Parathyroid adenoma (tissue), 2 donors: ENCODE measurements around the gene SENP8.
A peak's percentile ranks its signal among the peaks of the same experiment; 100 is the strongest.

Experiments
- H2AFZ ChIP-seq: fragments of 300-600 bp; sonication (generic); one replicate; pipeline ENCODE4 v1.7.0; 2017; ENCODE audit warnings: antibody characterized with exemption, mild to moderate bottlenecking
- H3K27ac ChIP-seq: fragments of 300-600 bp; sonication (generic); one replicate; pipeline ENCODE4 v1.7.0; 2017
- H3K27me3 ChIP-seq: fragments of 300-600 bp; sonication (generic); one replicate; pipeline ENCODE4 v1.7.0; 2017; ENCODE audit warnings: low read length; ENCODE audit not compliant: control insufficient read depth, insufficient read depth
- H3K36me3 ChIP-seq: fragments of 300-600 bp; sonication (generic); one replicate; pipeline ENCODE4 v1.7.0; 2017; ENCODE audit warnings: low read length; ENCODE audit not compliant: control insufficient read depth, insufficient read depth
- H3K4me1 ChIP-seq: fragments of 300-600 bp; sonication (generic); one replicate; pipeline ENCODE4 v1.7.0; 2017; ENCODE audit warnings: control low read depth
- H3K4me2 ChIP-seq: fragments of 300-600 bp; sonication (generic); one replicate; pipeline ENCODE4 v1.7.0; 2017; ENCODE audit warnings: low read length
- H3K4me3 ChIP-seq: fragments of 300-600 bp; sonication (generic); one replicate; pipeline ENCODE4 v1.7.0; 2017; ENCODE audit warnings: low read depth, low read length
- H3K79me2 ChIP-seq: fragments of 300-600 bp; sonication (generic); one replicate; pipeline ENCODE4 v1.7.0; 2017; ENCODE audit warnings: control low read depth
- H3K9ac ChIP-seq: fragments of 300-600 bp; sonication (generic); one replicate; pipeline ENCODE4 v1.7.0; 2017; ENCODE audit warnings: mild to moderate bottlenecking
- H3K9me3 ChIP-seq: fragments of 300-600 bp; sonication (generic); one replicate; pipeline ENCODE4 v1.7.0; 2017; ENCODE audit warnings: low read length; ENCODE audit not compliant: control insufficient read depth
- TF ChIP-seq, protein P1 (sequence below): fragments of 300-600 bp; sonication (generic); IDR thresholded peaks from one replicate; pipeline ENCODE4 v1.7.0; 2017; ENCODE audit warnings: antibody characterized with exemption, mild to moderate bottlenecking
- donor health status: primary hyperparathyroidism.

SENP8 gene

DNA sequence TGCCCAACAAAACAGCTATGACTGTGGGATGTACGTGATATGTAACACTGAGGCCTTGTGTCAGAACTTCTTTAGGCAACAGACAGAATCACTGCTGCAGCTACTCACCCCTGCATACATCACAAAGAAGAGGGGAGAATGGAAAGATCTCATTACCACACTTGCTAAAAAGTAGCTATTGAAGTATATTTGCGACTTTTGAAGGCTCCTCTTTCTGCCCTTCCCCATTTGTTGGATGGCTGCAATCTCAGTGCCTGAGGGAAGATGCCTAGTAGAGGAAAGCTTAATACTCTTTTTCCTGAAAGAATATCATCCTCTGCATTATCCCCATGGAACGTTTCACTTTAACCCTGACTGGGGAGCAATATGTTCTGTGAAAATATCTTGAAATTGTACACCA, 21.9 kb downstream of the SENP8 start:
- H3K79me2 ChIP-seq: no peaks in the 10 kb centered on the region
- no peak overlapping the region for H3K9ac ChIP-seq
- no peaks in the 10 kb centered on the region for H3K4me1 ChIP-seq
- H3K36me3 ChIP-seq: no peaks in the 10 kb centered on the region
- no peak overlapping the region for H2AFZ ChIP-seq
- H3K4me2 ChIP-seq: no peak overlapping the region
- no peak overlapping the region for H3K4me3 ChIP-seq
- no peaks in the 10 kb centered on the region for H3K27me3 ChIP-seq
- TF ChIP-seq, protein P1, sequence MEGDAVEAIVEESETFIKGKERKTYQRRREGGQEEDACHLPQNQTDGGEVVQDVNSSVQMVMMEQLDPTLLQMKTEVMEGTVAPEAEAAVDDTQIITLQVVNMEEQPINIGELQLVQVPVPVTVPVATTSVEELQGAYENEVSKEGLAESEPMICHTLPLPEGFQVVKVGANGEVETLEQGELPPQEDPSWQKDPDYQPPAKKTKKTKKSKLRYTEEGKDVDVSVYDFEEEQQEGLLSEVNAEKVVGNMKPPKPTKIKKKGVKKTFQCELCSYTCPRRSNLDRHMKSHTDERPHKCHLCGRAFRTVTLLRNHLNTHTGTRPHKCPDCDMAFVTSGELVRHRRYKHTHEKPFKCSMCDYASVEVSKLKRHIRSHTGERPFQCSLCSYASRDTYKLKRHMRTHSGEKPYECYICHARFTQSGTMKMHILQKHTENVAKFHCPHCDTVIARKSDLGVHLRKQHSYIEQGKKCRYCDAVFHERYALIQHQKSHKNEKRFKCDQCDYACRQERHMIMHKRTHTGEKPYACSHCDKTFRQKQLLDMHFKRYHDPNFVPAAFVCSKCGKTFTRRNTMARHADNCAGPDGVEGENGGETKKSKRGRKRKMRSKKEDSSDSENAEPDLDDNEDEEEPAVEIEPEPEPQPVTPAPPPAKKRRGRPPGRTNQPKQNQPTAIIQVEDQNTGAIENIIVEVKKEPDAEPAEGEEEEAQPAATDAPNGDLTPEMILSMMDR: no peak
- H3K9me3 ChIP-seq: no peaks in the 10 kb centered on the region
- H3K27ac ChIP-seq: no peak overlapping the region

DNA sequence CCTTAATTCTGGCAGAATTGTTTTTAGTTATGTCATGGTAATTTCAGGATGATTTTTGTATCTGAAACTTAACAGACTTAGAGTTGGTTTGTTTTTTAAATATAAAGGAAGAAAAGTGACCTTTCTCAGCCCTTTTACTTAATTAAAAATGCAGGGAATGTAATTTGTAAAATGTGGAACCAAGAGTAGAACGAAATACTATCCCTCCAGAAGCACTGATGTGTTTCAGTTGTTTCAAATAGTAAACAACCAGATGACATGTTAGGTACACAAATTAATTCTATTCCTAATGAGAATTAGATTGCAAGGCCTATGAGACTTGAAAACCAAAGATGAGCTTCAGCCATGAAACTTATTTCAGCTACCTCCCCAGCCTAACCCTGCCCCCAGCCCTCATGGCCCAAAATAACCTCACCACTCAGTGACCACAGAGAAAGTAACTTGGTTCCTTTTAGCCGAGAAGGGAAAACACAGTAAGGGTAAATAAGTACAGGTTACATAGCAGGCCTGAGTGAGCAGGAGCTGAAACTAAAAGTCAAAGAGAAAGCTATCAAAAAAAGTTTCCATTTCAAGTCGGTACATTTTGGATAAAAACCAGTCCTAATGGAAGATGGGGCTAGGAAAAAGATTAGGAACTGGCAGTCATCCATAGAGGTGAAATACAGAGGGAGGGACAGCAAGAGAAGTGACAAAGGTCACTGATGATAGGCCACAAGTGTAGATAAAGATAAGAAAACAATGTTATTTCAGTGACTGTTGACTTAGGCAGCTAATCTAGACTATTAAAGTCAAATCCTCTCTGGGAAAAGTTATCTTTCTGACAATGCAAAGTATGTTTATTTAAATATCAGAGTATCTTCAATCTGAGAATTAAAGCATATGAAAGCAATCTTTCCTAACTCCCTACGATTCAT, 23.2 kb downstream of the SENP8 start:
- Histone ChIP-seq H3K27ac (peak overlapping the region; percentile 44), H3K9ac (no peak overlapping the region), H3K36me3 (no peaks in the 10 kb centered on the region), H3K27me3 (no peaks in the 10 kb centered on the region), H3K4me3 (no peak overlapping the region), H3K4me1 (no peaks in the 10 kb centered on the region), H3K79me2 (no peaks in the 10 kb centered on the region), H3K9me3 (no peaks in the 10 kb centered on the region), H3K4me2 (no peak overlapping the region), H2AFZ (no peak overlapping the region)
- TF ChIP-seq, protein P1: no peak

DNA sequence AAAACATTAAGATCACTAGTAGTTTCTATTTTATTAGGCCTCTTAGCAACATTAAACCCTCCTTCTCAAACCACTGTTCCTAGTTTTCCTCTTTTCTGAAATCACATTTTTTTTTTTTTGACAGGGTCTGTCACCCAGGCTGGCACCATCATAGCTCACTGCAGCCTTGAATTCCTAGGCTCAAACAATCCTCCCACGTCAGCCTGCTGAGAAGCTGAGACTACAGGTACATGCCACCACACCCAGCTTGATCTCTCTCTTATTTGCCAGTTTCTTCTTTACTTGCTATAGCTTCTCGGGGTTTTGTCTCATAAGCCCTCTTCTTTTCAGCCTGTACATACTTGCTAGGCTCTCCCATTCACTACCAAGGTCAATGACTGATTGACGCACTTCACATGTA, 28.0 kb downstream of the SENP8 start:
- H3K27ac ChIP-seq: no peak overlapping the region
- TF ChIP-seq, protein P1: no peak
- H2AFZ ChIP-seq: no peak overlapping the region
- H3K9me3 ChIP-seq: no peaks in the 10 kb centered on the region
- H3K4me3 ChIP-seq: no peak overlapping the region
- H3K79me2 ChIP-seq: no peaks in the 10 kb centered on the region
- H3K36me3 ChIP-seq: no peaks in the 10 kb centered on the region
- H3K27me3 ChIP-seq: no peaks in the 10 kb centered on the region
- H3K4me2 ChIP-seq: no peak overlapping the region
- H3K4me1 ChIP-seq: no peaks in the 10 kb centered on the region
- H3K9ac ChIP-seq: no peak overlapping the region

DNA sequence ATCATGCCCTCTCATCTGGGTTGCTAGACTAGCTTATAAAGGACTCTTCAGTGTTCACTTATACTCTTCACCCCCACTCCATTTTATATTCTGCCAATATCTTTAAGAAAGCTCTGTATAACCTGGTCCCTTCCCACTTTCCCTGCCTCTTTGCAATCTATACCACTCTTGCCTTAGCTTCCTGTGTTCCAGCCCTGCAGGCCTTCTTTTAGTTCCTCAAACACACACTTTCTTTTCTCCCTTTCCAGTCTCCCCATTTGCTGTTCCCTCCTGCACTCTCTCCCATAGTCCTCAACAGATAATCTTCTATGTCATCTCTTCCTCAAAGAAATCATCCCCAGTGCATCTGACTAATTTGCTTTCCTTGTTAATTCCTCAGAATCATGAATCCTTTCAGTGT, 28.7 kb downstream of the SENP8 start:
- Histone ChIP-seq H3K79me2 (no peaks in the 10 kb centered on the region), H3K27ac (no peak overlapping the region), H3K9me3 (no peaks in the 10 kb centered on the region), H3K9ac (no peak overlapping the region), H2AFZ (no peak overlapping the region), H3K4me3 (no peak overlapping the region), H3K4me2 (no peak overlapping the region), H3K36me3 (no peaks in the 10 kb centered on the region), H3K27me3 (no peaks in the 10 kb centered on the region), H3K4me1 (no peaks in the 10 kb centered on the region)
- TF ChIP-seq, protein P1: no peak

DNA sequence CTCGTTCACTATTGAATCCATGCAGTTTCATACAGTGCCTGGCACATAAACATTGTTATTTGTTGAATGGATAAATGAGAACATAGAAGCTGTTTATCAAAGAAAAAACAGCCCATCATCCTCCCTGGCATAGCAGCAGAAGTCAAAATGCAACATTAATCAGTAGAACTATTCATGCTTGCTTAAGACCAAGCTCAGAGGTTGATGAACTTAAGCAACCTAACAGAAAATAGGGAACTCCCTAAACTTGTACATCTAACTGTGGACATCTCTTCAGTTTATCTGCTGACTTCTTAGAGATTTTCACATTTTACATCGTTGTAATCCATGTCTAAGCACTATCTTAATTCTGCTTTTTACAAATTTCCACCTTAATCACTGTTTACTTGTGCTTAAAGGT, 29.2 kb downstream of the SENP8 start:
- Histone ChIP-seq H2AFZ (no peak overlapping the region), H3K27ac (no peak overlapping the region), H3K9ac (no peak overlapping the region), H3K79me2 (no peaks in the 10 kb centered on the region), H3K4me1 (no peaks in the 10 kb centered on the region), H3K4me2 (no peak overlapping the region), H3K27me3 (no peaks in the 10 kb centered on the region), H3K9me3 (no peaks in the 10 kb centered on the region), H3K36me3 (no peaks in the 10 kb centered on the region), H3K4me3 (no peak overlapping the region)
- TF ChIP-seq, protein P1: no peak
